Panc1 (cell line): ENCODE results near the gene ZFAND2B.

Source experiments
- POLR2AphosphoS5 ChIP-seq: IDR thresholded peaks from 2 replicates; pipeline ENCODE4 v1.6.1; 2012; ENCODE audit warnings: mild to moderate bottlenecking, low read depth, low read length, moderate library complexity
- SIN3A ChIP-seq: IDR thresholded peaks from 2 replicates; pipeline ENCODE4 v1.6.1; 2012; ENCODE audit warnings: low read depth, mild to moderate bottlenecking, low read length, moderate library complexity, borderline replicate concordance; ENCODE audit not compliant: insufficient read depth
- TCF7L2 ChIP-seq: IDR thresholded peaks from 2 replicates; pipeline ENCODE4 v1.6.1; 2011; ENCODE audit warnings: mild to moderate bottlenecking, low read depth, low read length, inconsistent platforms
- TF ChIP-seq, protein P1 (sequence below): fragments of 450-650 bp; IDR thresholded peaks from 2 replicates; pipeline ENCODE4 v1.5.1; 2017; ENCODE audit warnings: mild to moderate bottlenecking
- TF ChIP-seq, protein P2 (sequence below), 2 experiments: IDR thresholded peaks; 2 replicates each; pipeline ENCODE4 v1.6.1; 2011 to 2012; ENCODE audit warnings: low read depth in 2 of 2, control low read depth in 1 of 2, low read length in 1 of 2, mild to moderate bottlenecking in 1 of 2, moderate library complexity in 1 of 2; ENCODE audit not compliant: insufficient read depth in 1 of 2

DNA sequence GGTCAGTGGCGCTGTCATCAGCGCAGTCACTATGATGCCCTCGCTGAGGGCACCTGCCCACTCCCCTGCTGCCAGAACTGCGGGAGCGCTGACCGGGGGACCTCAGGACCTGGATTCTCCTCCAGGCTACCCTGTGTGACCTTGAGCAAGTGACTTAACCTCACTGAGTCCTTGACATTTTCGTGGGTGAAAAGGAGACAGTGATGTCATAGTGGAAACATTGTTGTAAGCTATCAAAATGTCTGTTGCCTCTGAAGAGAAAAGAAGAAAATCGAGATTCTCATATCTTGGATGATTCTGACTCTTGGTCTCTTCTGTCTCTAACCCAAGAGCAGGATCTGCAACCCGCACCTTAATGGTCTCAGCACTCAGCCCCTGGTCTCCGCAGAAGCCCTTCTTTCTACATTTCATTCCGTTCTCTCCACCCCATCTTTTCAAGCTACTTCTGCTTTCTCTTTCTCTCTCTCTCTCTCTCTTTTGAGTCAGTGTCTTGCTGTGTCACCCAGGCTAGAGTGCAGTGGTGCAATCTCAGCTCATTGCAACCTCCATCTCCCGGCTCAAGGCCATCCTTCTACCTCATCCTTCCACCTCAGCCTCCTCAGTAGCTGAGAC is 48.1 kb downstream of the ZFAND2B start:
- TF ChIP-seq, protein P1, sequence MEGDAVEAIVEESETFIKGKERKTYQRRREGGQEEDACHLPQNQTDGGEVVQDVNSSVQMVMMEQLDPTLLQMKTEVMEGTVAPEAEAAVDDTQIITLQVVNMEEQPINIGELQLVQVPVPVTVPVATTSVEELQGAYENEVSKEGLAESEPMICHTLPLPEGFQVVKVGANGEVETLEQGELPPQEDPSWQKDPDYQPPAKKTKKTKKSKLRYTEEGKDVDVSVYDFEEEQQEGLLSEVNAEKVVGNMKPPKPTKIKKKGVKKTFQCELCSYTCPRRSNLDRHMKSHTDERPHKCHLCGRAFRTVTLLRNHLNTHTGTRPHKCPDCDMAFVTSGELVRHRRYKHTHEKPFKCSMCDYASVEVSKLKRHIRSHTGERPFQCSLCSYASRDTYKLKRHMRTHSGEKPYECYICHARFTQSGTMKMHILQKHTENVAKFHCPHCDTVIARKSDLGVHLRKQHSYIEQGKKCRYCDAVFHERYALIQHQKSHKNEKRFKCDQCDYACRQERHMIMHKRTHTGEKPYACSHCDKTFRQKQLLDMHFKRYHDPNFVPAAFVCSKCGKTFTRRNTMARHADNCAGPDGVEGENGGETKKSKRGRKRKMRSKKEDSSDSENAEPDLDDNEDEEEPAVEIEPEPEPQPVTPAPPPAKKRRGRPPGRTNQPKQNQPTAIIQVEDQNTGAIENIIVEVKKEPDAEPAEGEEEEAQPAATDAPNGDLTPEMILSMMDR: no peak
- TF ChIP-seq, protein P2, sequence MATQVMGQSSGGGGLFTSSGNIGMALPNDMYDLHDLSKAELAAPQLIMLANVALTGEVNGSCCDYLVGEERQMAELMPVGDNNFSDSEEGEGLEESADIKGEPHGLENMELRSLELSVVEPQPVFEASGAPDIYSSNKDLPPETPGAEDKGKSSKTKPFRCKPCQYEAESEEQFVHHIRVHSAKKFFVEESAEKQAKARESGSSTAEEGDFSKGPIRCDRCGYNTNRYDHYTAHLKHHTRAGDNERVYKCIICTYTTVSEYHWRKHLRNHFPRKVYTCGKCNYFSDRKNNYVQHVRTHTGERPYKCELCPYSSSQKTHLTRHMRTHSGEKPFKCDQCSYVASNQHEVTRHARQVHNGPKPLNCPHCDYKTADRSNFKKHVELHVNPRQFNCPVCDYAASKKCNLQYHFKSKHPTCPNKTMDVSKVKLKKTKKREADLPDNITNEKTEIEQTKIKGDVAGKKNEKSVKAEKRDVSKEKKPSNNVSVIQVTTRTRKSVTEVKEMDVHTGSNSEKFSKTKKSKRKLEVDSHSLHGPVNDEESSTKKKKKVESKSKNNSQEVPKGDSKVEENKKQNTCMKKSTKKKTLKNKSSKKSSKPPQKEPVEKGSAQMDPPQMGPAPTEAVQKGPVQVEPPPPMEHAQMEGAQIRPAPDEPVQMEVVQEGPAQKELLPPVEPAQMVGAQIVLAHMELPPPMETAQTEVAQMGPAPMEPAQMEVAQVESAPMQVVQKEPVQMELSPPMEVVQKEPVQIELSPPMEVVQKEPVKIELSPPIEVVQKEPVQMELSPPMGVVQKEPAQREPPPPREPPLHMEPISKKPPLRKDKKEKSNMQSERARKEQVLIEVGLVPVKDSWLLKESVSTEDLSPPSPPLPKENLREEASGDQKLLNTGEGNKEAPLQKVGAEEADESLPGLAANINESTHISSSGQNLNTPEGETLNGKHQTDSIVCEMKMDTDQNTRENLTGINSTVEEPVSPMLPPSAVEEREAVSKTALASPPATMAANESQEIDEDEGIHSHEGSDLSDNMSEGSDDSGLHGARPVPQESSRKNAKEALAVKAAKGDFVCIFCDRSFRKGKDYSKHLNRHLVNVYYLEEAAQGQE (IDR thresholded peaks at IDR 0.05; ENCODE audit: insufficient read depth in 1 of 2, low read depth in 2 of 2, low read length in 1 of 2): no peak
- no peak for TF ChIP-seq SIN3A
- TF ChIP-seq POLR2AphosphoS5: no peak
- TF ChIP-seq TCF7L2: no peak
